HG03432 (cell line): ENCODE results near the gene FAM83F.
A peak's percentile ranks its signal among the peaks of the same experiment; 100 is the strongest.

Source experiments
- ATAC-seq: cut with Tn5 transposase; IDR thresholded peaks from one replicate; pipeline ENCODE4 v1.9.1; 2021; ENCODE audit warnings: mild to moderate bottlenecking, moderate library complexity; ENCODE audit not compliant: unreplicated experiment

FAM83F gene

GRCh38 chr22:40054486-40054885 is 59.7 kb downstream of the FAM83F start:
- no peak for ATAC-seq

GRCh38 chr22:40055143-40055883 is 60.6 kb downstream of the FAM83F start:
- peak; percentile 69 for ATAC-seq

DNA sequence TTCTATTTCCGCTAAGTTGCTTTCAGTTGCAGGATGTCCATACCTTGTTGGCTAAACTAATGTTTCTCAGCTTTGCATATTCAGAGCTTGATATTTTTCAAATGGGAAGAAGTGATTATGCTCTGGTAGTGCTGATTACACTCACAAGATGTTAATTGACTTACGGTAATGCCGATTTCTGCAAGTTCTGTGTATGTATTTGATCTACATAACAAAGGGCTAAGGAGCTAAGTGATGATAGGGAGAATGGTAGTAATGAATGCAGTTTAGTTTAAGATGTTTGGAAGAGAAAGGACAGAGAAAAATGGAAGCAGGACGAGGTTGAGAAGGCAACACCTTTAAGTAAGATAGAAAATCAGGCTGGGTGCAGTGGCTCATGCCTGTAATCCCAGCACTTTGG is 61.4 kb downstream of the FAM83F start:
- ATAC-seq, result no peak

DNA sequence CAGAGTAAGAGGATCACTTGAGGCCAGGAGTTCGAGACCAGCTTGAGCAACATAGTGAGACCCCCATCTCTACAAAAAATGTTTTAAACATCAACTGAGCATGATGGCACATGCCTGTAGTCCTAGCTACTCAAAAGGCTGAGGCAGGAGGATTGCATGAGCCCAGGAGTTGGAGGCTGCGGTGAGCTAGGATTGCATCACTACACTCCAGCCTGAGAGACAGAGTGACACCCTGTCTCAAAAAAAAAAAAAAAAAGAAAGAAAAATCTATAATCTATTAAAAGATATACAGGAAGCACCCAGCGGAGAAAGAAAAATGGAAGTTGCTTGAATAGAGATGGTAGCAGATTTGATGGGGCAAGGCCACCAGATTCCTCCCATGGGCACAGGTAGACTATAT is 61.8 kb downstream of the FAM83F start:
- no peak for ATAC-seq

GRCh38 chr22:40057652-40058051 is 62.9 kb downstream of the FAM83F start:
- no peak for ATAC-seq

GRCh38 chr22:40058265-40058664 is 63.5 kb downstream of the FAM83F start:
- no peak for ATAC-seq

DNA sequence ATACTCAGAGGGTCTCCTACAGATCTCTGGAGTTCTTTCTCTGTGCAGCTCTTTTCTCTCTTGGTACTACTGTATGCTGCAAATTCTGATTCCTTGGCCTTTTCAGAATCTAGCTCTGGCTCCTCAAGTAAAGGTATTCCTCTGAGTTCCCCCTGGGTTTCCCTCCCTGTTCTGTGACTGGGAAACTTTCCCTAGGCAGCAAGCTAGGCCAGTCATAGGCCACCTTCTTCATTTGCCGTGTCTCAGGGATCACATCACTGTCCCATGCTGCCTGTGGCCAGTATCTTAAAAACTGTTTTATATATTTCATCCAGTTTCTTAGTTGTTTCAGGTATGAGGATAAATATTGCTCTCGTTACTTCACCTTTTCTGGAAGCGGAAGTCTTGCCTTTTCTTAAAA is 71.2 kb downstream of the FAM83F start:
- ATAC-seq, result no peak

DNA sequence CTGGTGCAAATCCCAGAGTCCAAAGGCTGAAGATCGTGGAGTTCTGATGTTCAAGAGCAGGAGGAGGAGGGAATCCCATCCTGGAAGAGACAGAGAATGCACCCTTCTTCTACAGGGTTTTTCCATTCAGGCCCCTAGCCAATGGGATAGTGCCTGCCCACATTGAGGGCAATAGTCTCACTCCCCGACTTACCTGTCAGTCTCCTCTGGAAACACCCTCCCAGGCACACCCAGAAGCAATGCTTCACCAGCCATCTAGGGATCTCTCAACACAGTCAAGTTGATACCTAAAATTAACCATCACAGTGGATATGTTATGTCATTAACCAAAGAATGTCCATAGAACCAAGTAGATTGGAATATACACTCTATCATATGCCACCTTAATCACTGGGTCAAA is 72.9 kb downstream of the FAM83F start:
- ATAC-seq, result no peak

DNA sequence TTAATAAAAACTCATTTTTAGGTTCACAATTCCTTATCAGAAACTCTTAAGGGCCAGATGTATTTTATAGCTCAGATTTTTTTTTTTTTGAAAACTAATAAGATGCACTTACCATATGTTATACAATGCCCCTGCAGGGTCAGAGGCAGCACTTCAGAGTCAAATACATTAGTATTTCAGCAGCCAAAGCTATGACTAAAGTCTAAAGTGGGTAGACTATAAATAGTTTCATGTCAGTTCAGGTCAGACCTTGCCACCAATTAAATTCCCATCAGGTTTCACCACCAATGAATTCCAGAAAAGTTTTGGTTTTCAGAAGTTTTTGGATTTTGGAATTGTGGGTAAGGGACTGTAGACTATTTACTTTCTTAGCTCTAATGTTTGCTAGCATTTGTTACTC is 75.9 kb downstream of the FAM83F start:
- ATAC-seq, result no peak

GRCh38 chr22:40071720-40072119 is 77.0 kb downstream of the FAM83F start:
- no peak for ATAC-seq

DNA sequence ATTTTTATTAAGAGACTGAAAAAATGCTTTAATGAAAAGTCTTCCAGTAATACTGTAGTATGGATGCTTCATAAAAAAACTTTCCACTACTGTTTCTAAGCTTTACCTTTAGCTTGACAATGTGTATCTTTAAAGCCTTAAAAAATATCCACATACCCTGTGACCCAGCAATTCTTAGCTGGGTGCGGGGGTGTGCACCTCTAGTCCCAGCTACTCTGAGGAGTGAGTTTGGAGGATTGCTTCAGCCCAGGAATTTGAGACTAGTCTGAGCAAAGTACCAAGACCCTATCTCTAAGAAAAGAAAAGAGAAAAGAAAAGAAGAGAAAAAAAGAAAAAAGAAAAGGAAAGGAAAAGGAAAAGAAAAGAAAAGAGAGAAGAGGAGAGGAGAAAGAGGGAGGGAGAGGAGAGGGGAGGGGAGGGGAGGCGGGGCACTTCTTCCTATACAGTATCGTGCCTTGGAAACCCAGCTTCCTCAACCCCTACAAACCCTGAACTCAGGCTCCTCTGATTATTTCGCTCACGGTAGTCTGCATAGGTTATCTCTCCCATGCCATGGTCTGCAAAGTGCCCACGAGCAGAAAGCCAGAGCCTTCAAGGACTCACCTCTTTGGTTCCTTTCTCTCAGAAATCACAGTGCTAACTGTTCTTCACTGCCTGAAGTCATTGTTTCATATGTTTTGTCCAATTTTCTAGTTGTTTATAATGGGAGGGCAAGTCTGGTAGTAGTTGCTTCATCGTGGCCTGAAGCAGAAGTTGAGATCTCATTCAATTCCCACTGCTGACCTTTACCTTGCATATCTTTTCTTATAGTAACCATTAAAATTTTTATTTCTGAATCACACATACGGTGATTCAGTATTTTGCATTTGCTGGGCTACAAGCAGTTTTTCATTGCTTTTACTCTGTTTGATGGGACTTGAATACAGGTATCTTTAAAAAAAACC is 82.2 kb downstream of the FAM83F start:
- no peak for ATAC-seq

- ATAC-seq, result no peak
Measured at GRCh38 chr22:40077646-40078016, 82.9 kb downstream of the FAM83F start.

DNA sequence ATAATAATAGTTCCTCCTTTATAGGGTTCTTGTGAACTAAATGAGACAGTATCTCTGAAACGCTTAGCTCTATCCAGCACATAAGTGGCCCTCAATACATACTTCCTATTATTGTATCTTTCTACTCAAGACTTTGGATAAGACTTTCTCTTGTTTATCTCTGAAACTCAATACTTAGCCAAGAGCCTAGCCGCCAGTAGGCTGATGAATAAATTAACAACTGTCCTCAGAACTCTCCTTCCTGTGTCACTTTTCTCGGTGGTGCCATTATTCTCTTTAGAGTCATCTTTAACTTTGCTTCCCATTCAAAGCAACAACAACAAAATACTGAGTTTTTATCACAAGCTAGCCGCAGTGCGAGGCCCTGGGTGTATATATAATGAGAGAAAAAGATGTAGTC is 86.9 kb downstream of the FAM83F start:
- no peak for ATAC-seq

GRCh38 chr22:40082184-40082583 is 87.4 kb downstream of the FAM83F start:
- ATAC-seq, result no peak

- no peak for ATAC-seq
Measured at GRCh38 chr22:40083794-40084193, 89.0 kb downstream of the FAM83F start.

DNA sequence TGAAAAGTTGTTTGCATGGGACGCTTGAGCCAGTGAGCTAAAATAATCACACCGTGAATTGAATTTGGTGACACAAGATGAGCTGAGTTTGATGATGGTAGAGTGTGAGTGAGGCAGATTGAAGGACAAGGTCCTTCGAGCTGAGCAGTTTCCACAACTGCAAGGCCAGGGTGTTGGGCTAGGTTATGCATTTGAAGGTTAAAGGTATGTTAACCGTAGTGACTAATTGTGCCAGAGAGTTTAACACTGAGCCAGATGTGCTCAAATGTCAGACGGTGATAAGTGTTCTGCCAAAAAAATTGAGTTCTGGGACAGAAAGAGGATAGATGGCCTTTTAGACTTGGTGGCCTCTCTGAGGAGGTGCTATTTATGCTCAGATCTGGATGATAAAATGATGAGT is 89.5 kb downstream of the FAM83F start:
- ATAC-seq, result no peak

GRCh38 chr22:40088818-40089217 is 94.1 kb downstream of the FAM83F start:
- ATAC-seq, result no peak
